HG03103 (cell line): ENCODE measurements around the gene SLC46A3.
"Not testable (repeated sequence)": the region's sequence is repeated elsewhere in the genome, so short reads cannot be mapped to it uniquely, and the experiment has no call there.

Experiments
- ATAC-seq: cut with Tn5 transposase; IDR thresholded peaks from one replicate; pipeline ENCODE4 v1.9.1; 2021; ENCODE audit warnings: low read depth; ENCODE audit not compliant: unreplicated experiment

The SLC46A3 gene, protein sequence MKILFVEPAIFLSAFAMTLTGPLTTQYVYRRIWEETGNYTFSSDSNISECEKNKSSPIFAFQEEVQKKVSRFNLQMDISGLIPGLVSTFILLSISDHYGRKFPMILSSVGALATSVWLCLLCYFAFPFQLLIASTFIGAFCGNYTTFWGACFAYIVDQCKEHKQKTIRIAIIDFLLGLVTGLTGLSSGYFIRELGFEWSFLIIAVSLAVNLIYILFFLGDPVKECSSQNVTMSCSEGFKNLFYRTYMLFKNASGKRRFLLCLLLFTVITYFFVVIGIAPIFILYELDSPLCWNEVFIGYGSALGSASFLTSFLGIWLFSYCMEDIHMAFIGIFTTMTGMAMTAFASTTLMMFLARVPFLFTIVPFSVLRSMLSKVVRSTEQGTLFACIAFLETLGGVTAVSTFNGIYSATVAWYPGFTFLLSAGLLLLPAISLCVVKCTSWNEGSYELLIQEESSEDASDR

DNA sequence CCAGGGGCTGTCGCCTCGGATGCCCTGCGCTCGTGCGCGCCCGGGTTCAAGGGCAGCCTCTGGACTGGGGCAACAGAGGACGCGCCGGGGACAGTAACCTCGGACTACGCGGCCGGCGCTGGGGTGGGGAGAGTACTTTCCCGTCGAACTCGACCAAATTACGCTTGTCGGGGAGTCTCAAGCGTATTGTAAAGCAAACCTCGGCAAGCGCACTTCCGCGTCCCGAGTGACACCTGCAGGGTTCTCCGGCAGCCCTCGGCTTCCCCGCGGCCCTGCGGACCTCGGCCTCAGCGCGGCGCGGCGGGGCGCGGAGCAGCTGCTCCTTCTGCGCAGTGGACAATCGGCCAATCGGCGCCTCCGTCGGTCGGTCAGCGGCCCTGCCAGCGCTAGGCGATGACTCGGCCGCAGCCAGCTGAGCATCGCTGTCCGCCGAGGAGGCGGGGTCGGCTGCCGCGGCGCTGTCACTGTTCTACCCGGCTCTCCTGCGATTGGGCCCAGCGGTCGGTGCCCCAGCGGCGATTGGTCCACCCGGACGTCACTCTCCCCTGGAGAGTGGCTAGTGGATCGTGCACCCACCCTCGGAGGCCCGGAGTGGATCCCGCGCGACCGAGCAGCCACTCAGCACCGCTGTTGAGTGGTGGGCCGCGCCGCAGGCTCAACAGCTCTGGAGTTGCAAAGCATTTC is at the start of gene SLC46A3:
Gene SLC46A3, minus strand, starts transcription at position 428 of the 684 bp plus-strand sequence. CDS start 972 bp downstream, outside the sequence.
- ATAC-seq: peak; percentile 98

DNA sequence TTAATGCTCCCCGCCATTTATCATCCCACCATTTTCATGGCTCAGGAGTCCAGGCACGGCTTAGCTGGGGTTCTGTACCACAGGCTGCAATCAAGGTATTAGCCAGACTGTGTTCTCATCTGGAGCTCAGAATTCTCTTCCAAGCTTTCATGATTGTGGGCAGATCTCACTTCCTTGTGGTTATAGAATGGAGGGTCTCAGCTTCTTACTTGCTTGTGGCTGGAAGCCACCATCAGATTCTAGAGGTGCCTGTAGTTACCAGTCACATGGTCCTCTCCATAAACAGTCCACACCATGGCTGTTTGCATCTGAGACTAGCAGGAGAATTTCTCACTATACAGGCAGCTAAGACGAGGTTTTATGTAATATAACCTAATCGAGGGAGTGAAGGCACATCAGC is 45.1 kb upstream of the SLC46A3 start:
- ATAC-seq: no peak

DNA sequence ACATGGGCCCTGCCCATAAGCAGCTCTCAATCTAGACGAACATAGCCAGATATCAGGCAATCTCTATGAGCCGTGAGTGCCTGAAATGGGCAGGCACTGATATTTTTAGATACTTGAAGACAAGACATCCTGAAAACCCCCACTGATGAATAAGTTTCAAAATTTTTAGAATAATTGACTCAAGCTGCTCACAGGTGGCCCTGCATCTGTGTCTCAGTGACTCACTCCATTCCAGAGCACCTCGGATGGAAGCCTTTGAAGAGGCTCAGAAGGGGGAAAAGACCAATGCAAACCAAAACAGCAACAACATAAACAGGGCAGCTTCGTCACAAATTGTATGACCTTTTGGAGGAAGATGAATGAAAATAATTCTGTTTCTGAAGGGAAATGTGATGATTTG is 42.8 kb upstream of the SLC46A3 start:
- ATAC-seq: no peak

DNA sequence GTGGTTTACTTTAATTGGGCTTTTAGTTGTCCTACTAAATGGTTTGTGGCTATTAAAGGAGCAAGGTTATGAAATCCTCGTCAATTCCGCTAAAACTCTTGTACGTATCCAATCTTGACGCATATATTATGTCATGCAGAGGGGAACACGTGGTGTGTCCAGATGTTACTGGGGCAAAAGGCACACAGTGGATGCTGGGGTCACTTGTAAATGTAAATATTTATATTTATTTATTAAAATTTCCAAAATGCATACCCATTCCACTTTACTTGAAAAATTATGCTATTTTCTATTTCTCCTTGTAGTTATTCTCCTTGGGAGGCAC is 36.7 kb upstream of the SLC46A3 start:
- no peak for ATAC-seq

DNA sequence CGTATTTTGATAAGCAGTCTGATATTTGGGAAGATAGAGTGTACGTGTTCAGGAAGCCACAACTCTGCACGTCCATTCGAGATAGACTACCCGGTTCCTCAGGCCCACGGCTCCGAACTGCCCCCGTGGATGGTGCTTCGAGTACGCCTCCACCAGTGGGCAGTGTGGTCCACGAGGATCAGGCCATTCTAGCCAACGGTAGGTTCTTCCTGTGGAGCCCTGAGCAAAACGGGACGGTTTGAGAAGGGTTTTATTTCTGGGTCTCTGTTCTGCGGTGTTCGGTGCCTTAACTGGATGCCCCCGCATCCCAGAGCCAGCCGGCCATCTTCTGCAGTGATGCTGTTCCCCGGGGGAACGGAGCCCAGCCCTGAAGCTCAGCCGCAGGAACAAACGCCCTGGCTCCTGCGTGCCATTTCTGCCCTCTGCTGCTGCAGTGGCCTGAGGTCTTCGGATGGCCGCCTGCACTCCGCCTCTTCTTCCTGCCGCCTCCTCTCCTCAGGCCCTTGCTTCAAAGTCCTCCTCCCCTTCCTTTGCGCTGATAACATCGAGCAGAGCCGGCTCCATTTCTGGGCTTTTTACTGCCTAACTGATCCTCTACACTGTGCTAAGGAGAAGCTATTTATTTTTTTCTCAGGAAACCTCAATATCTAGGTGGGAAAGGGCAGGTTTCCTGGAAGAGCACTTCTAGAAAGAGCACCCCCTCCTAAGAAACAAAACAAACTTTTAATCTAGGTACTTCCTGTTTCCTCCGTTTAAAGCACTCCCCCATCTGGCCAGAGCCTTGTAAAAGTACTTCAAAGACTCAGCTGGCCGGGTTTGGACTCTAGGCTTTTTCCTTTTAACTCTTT is 36.2 kb upstream of the SLC46A3 start:
- no peak for ATAC-seq

DNA sequence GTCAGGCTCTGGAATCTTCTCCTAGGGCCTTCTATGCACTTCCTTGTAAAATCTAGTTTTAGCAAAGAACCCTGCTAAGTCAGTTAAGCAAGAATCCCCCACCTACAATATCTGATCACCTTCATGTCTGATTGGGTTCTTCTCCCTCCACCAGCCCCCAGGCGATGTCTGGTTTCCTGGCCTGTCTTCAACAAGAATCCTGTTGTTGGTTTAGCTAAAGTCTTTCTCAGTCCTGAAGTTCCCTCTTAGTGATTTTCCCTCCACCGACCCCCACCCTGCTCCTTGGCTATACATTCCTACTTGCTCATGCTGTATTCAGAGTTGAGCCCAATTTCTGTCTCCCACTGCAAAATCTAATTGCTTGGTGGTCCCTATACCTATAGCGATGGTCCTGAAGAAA is 35.2 kb upstream of the SLC46A3 start:
- ATAC-seq: no peak

DNA sequence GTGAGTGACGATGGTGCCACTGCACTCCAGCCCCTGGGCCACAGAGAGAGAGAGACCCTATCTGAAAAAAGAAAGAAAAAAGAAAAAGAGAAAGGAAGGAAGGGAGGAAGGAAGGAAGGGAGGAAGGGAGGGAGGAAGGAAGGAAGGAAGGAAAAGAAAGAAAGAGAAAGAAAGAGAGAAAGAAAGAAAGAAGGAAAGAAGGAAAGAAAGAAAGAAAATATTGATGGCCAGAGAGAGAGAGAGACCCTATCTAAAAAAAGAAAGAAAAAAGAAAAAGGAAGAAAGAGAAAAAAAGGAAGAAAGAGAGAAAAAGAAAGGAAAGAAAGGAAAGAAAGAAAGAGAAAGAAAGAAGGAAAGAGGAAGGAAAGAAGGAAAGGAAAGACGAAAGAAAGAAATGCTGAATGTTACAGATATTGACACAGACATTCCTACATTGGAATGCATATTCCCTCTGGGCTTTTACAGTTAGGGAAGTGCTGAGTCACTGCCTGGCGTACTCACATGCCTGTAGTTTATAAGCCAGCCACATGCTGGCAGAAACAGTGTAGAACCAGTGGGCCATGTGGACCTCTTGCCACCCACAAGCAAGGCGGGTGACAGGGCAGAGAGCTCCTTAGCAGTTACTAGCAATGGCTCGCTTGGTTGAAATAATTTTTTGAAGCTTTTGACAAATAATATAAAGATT is 34.6 kb upstream of the SLC46A3 start:
- no peak for ATAC-seq

DNA sequence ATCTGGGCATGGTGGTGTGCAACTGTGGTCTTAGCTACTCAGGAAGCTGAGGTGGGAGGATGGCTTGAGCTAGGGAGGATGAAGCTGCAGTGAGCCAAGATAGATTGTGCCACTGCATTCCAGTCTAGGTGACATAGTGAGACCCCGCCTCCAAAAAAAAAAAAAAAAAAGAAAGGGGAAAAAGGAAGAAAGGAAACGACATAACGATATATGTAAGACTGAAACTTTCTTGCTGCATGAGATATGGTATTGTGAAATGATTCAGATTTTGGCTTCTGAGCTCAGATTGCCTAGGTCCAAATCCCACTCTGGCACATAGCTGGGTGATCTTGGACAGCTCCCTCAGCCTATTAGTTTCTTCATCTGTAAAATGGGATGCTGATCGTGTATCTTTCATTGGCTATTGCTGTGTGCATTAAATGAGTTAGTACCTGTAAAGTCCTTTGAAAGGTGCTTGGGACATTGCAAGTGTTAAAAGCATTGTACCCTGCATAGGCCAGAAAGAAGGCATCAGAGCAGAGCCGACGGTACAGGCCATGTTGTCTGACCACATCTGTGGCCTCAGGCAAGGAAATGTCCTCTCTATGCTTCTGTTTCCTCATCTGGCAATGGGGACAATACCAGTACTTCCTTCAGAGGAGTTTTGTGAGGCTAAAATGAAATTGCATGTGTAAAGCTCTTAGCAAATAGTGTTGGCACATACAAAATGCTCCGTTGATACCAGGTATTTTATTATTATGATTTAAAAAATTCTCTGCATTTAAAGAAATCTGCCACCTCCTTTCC is 32.6 kb upstream of the SLC46A3 start:
- no peak for ATAC-seq

DNA sequence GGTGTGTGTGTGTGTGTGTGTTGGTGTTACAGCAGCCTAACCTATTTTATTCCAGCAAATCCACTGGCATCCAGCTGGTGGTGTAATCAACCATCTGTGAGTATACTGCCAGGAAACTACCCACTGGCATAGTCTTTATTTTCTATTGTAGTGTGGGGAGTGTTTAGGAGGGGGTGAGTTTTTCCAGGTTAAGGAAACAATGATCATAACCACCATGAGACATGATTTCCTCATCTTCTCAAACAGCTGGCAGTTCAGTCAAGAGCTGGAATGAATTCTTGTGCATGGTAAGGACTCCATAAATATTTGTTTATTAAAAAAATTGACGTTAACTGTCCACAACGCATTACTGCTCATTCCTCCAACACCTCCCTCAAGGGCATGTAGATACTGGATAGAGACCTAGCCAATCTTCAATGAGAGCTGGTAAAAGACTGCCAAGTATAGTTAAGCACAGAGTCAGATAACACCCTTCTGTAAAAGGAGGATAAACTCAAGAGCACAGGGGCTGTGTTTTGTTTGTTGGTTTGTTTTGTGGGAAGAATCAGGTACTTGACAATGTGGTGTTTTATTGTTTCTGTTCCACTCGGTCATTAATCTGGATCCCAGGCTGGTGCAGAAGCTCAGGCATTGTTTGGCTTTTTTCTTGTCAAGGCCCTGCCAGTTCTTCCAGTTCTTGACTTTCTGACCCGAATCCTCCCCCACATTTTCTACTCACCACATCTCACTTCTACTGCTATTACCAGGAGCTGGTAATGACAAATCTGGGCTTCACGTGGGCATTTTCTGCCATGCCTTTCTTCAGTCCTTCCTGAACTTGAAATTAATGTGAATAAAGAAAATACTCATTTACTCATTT is 31.6 kb upstream of the SLC46A3 start:
- no peak for ATAC-seq

DNA sequence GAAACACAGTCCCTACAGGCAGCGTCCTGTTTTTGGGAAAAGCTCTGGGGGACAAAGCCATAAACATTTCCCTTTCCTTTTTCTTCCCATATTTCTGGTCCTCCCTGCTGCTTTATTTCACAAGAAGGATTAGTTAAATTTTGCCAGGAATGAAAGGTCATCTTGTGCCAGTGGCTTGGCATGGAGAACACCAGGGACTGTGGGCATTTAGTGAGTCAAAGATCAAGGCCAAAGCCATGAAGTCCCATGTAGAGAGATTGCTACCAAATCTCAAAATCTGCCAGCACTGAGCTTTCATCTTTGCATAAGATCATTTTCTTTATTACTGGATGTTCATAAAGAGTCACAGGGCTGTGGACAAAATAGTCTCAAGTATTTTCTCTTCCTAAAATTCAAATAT is 29.1 kb upstream of the SLC46A3 start:
- ATAC-seq: no peak

DNA sequence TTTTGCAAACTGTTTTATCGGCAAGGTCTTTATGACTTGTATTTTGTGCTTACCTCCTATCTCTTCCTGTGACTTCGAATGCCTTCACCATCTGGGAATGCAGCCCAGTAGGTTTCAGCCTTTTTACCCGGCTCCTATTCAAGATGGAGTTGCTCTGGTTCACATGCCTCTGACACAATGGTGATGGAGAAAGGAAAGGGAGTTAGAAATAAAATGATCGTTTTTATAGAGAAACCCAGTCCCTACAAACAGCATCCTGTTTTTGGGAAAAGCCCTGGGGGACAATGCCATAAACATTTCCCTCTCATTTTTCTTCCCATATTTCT is 27.5 kb upstream of the SLC46A3 start:
- ATAC-seq: no peak

DNA sequence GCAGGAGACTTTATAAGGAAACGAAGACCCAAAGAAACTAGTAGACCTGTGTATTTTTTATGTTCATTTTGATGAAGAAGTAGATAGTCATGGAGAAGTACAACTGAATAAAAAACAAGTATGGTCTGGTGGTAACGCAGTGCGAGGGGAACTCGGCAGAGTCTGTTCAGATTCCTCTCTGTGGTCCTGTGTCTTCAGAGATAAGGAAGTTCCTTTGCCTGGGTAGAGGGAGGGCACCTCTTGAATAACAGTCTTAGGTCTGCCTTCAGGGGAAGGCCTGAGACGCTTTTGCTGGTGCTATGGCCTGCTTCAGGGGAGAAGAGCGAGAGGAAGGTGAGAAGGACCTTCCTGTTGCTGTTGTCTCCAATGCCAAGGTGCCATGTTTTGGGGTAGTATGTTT is 25.9 kb upstream of the SLC46A3 start:
- ATAC-seq: no peak

DNA sequence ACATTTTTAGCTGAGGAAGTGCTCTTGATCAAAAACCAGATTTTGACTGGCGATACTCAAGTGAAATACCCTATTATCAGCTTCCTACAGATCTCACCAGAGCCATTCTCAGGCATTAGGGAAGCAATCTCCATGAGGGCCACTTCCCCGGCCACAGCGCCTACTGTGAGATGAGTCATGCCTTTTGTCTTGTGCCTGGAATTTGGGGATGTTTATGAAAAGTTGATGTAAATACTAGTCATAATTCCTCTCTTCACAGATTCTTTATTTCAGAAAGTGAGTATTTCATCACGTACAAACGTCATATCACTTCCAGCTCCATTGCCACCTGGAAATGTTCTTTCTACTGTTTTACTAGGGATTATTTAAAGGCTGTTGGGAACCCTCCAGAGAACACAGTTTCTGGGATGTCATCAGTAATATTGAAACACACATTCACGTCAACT is 25.3 kb upstream of the SLC46A3 start:
- no peak for ATAC-seq

DNA sequence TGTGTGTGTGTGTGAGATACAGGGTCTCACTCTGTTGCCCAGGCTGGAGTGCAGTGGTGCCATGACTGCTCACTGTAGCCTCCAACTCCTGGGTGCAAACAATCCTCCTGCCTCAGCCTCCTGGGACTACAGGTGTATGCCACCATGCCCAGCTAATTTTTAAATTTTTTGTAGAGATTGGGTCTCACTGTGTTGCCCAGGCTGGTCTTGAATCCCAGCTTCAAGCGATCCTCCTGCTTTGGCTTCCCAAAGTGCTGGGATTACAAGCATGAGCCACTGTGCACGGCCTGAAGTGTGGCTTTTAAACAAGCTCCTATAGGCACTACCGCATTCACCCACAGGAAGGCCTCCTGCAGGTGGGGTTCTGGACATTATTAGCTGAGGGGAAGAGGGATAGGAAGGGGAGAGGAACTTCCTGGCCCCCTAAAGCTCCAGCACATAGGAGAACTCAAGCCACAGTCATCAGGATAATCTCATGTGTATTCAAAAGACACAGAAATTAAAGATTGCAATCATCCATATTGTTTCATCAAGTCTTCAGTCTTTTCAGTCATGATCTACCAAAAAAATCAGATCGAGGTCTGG is 24.8 kb upstream of the SLC46A3 start:
- ATAC-seq: no peak

DNA sequence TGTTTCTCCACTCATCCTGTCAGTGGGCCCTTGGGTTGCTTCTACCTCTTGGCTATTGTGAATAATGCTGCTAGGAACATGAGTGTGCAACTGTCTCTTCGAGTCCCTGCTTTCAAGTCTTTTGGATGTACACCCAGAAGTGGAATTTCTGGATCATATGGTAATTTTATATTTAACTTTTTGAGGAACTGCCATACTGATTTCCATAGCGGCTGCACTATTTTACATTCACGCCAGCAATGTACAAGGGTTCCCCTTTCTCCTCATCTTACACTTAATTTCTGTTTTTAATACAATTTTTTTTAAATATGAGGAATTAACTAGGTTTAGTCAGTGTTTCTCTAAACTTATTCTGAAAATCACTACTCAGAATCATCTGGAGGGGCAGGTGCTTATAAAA is 24.2 kb upstream of the SLC46A3 start:
- no peak for ATAC-seq

DNA sequence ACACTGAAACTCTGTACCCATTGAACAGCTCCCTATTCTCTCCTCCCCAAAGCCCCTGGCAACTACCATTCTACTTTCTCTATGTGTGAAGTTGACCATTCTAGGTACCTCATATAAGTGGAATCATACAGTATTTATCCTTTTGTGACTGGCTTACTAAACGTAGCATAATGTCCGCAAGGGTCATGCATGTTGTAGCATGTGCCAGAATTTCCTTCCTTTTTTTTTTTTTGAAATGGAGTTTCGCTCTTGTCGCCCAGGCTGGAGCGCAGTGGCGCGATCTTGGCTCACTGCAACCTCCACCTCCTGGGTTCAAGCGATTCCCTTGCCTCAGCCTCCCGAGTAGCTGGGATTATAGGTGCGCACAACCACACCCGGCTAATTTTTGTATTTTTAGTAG is 23.7 kb upstream of the SLC46A3 start:
- not testable (repeated sequence) for ATAC-seq

DNA sequence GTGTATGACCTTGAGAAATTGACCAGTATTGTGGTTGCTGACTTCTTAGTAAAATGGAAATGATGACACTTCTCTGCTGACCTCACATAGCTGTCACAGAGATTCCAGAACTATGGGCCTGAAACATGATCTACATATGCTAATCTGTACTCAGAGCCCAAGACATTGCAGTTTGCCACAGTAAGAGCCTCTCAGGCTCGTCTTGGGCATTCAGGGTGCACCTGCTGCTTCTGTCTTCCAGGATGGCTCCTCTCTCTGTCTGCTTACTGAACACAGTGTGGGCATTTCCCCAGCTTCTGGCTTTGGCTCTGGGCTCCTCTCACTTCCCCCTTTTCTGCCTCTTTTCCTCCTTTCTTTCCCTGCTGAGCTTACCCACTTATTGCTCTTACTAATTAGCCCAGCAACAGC is 22.3 kb upstream of the SLC46A3 start:
- ATAC-seq: no peak

DNA sequence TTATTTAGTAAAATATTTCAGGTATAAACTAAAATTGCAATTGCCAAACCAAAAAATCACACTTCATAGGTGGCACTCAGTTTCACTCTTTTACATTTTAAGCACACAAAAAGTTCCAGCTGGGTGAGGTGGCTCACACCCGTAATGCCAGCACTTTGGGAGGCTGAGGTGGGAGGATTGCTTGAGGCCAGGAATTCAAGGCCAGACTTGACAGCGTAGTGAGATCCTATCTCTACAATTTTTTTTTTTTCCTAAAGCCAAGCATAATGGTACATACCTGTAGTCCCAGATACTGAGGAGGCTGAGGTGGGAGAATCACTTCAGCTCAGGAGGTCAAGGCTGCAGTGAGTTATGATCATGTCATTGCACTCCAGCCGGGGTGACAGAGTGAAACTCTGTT is 20.6 kb upstream of the SLC46A3 start:
- ATAC-seq: no peak
